Measurements from ENCODE around the gene BTK.

- TF ChIP-seq POLR2A (IDR thresholded peaks at IDR 0.05) (no peak), CTCF (IDR thresholded peaks at IDR 0.05) (no peak), EP300 (IDR thresholded peaks at IDR 0.05) (no peak)
Measured at GRCh38 chrX:101399825-101400224, 13.8 kb upstream of the BTK start.

Measured in tibial nerve (tissue), 4 donors.